ENCODE data around the gene DNAJC24.

Gene DNAJC24

GRCh38 chr11:31449040-31449439 is 79.4 kb downstream of the DNAJC24 start:
- no peaks in the 10 kb centered on the region for H3K27me3 Mint-ChIP-seq (ENCODE audit: low read depth)
- H3K9me3 Mint-ChIP-seq, result no peaks in the 10 kb centered on the region
- H3K4me3 Mint-ChIP-seq, result no peak overlapping the region

GRCh38 chr11:31450841-31451240 is 81.2 kb downstream of the DNAJC24 start:
- no peak for TF ChIP-seq CTCF (IDR thresholded peaks at IDR 0.05; ENCODE audit: unreplicated experiment in 3 of 3)
- peaks cover 30% of the 10 kb centered on the region for H3K36me3 Mint-ChIP-seq (ENCODE audit: low read depth)

More at GRCh38 chr11:31449040-31449439, 79.4 kb downstream of the DNAJC24 start:
- H3K4me1 Mint-ChIP-seq, result no peaks in the 10 kb centered on the region
- H3K36me3 Mint-ChIP-seq (ENCODE audit: low read depth), result peaks cover 25% of the 10 kb centered on the region
- TF ChIP-seq CTCF (IDR thresholded peaks at IDR 0.05; ENCODE audit: unreplicated experiment in 3 of 3), result no peak
- no peak overlapping the region for H3K27ac Mint-ChIP-seq

GRCh38 chr11:31455177-31455576 is 85.5 kb downstream of the DNAJC24 start:
- H3K27me3 Mint-ChIP-seq (ENCODE audit: low read depth), result no peaks in the 10 kb centered on the region
- H3K4me1 Mint-ChIP-seq, result no peaks in the 10 kb centered on the region
- H3K9me3 Mint-ChIP-seq, result no peaks in the 10 kb centered on the region
- H3K4me3 Mint-ChIP-seq, result no peak overlapping the region
- no peak overlapping the region for H3K27ac Mint-ChIP-seq
- no peak for TF ChIP-seq CTCF (IDR thresholded peaks at IDR 0.05; ENCODE audit: unreplicated experiment in 3 of 3)
- peaks cover 28% of the 10 kb centered on the region for H3K36me3 Mint-ChIP-seq (ENCODE audit: low read depth)

More at GRCh38 chr11:31450841-31451240, 81.2 kb downstream of the DNAJC24 start:
- H3K9me3 Mint-ChIP-seq, result no peaks in the 10 kb centered on the region
- H3K4me3 Mint-ChIP-seq, result no peak overlapping the region
- H3K27ac Mint-ChIP-seq, result no peak overlapping the region
- H3K27me3 Mint-ChIP-seq (ENCODE audit: low read depth), result no peaks in the 10 kb centered on the region
- H3K4me1 Mint-ChIP-seq, result no peaks in the 10 kb centered on the region

GRCh38 chr11:31464436-31464835 is 94.8 kb downstream of the DNAJC24 start:
- Mint-ChIP-seq H3K36me3 (ENCODE audit: low read depth) (peaks cover 59% of the 10 kb centered on the region), H3K4me1 (no peaks in the 10 kb centered on the region), H3K27ac (no peak overlapping the region), H3K9me3 (peaks cover 31% of the 10 kb centered on the region), H3K4me3 (no peak overlapping the region), H3K27me3 (ENCODE audit: low read depth) (no peaks in the 10 kb centered on the region)
- no peak for TF ChIP-seq CTCF (IDR thresholded peaks at IDR 0.05; ENCODE audit: unreplicated experiment in 3 of 3)

GRCh38 chr11:31474083-31474482 is 104.4 kb downstream of the DNAJC24 start:
- TF ChIP-seq CTCF (IDR thresholded peaks at IDR 0.05; ENCODE audit: unreplicated experiment in 3 of 3), result no peak
- Mint-ChIP-seq H3K27ac (no peak overlapping the region), H3K36me3 (ENCODE audit: low read depth) (peaks cover 24% of the 10 kb centered on the region), H3K4me3 (no peak overlapping the region), H3K9me3 (no peaks in the 10 kb centered on the region), H3K27me3 (ENCODE audit: low read depth) (no peaks in the 10 kb centered on the region), H3K4me1 (no peaks in the 10 kb centered on the region)

GRCh38 chr11:31477528-31478222 is 108.0 kb downstream of the DNAJC24 start:
- Mint-ChIP-seq H3K4me1 (no peaks in the 10 kb centered on the region), H3K36me3 (ENCODE audit: low read depth) (peaks cover 5% of the 10 kb centered on the region), H3K4me3 (no peak overlapping the region), H3K27ac (no peak overlapping the region), H3K27me3 (ENCODE audit: low read depth) (no peaks in the 10 kb centered on the region), H3K9me3 (no peaks in the 10 kb centered on the region)
- TF ChIP-seq CTCF (IDR thresholded peaks at IDR 0.05; ENCODE audit: unreplicated experiment in 3 of 3), result no peak

Data from nephron (organoid).